CD4-positive, alpha-beta T cell treated with Interleukin-15 for 1 hour (primary cell): ENCODE data around the gene GAD2.

ENCODE experiments used
- DNase-seq: peaks from one replicate; pipeline ENCODE4 v3.0.0-alpha.2; 2020

The GAD2 gene

DNA sequence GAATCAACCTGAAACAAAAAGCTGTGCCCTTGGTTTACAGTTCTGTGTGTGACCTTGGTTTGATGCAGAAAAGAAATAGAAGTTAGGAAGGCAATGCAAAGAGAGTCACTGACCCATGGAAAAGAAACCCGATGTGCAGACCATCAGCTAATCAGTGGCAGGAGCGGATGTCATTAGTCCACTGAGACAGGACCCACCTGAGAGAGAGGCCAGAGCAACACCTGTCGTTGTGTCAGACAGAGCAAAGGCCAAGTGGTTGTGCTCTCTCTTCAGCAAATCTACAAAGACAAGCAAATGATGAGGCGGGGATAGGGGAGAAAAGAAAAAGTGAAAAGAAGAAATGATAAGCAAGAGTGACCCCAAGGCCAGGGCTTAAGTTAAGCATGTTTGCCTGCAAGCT is 8.7 kb downstream of the GAD2 start:
- DNase-seq, result no peak

DNA sequence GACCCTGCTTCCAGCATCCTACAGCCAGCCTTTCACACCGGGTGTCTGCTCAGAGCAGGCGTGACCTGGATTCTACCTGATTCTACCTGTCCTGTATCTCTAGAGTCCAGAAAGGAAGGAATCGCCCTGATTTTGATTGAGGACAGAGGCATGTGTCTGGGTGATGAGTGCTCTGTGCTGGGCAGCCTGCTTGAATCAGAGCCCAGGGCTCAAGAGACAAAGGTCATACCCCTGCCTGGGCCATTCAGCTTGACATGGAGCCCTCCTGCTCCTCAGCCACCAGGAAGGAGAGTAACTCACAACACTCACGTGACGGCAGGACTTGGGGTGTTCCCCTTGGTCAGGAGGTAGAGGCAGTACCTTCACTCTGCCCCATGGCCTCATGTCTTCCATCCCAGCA is 11.2 kb downstream of the GAD2 start:
- no peak for DNase-seq

DNA sequence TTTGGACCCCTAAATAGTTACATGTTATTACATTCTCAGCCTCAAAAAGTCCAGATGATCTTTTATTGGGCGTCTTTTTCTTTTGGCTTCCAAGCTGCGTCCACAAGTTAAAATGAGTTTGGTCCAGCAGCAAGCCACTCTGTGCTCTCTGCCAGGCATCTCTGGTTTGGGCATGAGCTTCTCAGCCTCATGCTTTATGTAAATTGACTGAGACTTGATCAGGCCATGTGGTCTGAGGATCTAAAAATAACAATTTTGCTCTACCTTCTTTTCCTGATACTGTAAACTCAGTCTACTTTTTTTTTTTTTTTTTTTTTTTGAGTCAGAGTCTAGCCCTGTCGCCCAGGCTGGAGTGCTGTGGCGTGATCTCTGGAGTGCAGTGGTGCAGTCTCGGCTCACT is 15.6 kb downstream of the GAD2 start:
- DNase-seq, result no peak

DNA sequence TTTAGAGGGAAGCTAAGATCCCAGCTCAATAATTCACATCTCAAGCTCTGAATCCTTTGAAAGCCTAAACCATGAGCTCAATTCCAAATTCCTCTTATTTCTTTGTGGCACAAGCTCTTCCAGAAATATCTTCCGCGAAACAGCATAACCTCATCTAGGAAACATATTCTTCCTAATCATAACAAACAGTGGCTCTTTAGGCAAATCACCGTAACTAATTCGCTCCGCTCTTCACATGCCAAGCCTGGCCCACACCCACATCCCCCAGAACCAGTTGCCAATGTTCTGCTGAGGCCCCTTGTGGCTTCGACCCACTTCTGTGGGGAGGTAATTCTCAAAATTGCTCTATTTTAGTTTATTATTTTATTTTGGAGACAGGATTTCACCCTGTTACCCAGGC is 19.2 kb downstream of the GAD2 start:
- DNase-seq, result no peak

DNA sequence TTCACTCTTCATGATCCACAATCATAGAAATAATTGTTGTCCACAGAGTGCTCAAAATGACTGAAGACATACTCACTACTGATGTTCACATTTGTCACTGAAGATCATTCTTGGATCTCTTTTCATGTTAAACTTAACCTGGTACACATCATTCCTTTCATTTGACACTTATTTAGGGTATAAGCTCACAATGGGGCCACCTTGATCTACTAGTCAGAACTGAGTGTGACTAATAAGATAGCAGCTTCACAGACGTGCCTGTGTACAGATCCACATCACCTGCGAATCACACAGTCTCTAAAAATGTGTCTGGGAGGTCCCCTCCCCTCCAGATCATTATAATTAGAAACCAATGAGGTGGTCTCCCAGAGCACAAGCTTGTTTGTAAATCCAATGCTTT is 21.8 kb downstream of the GAD2 start:
- no peak for DNase-seq

DNA sequence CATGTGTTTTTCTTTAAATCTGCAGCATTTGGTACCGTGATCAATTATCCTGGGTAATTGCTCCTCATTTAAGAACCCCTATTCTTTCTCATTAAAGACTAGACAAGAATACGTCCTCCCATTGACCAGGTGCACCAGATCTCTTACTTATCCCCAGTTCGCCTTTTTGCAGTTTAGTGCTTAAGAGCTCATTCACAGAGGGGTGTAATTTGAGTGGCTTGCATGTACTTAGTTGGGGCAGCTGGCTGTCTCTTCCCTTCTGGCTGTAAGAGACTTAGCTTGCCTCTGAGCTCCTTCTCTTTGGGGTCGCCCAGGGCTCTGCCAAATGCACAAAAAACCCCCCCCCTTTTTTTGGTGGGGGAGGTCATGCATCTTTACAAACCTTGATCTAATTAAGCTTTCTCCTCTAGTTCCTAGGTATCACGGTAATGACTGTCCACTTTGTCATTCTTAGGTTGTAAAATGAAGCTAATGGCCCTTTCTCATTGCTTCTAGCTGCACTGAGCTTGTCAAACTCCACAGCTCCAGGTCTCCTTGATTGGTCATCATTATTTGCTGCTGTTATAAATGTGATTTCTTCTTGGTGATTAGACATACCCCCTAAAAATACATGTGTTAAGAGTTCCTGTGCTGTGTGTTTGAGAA is 26.3 kb downstream of the GAD2 start:
- DNase-seq, result no peak

DNA sequence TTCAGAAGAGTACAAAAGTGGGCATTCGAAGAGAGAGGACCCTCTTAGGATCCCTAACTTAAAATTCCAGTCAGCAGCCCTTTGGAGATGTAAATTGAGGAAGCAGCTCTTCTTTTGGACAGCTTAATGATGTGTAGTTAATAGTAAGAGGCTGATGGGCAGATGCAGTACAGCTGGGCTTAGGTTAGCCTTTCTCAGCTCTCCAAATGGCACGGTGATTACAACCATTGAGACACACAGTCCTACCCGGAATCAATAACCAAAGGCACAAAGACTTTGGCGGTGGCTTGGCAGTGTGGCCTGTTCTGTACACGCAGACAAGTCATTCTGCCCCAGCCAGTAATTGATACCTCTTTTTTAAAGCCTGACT is 26.8 kb downstream of the GAD2 start:
- no peak for DNase-seq

DNA sequence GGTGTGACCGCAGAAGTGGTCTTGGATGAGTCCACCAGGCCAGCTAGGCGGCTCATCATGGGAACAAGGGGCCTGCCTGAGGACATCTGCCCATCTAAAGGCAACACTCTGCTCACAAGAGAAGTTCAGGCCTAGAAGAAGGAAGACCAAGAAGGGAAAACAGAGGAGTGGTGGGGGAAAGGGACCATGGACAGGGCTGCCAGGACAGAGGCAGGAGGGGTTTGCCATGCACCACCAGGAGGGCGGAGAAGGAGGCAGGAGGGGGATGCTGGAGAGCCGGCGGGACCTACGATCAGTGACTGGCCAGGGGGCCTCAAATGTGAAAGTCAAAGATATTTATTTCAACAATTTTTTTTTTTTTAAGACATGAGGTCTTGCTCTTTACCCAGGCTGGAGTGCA is 33.1 kb downstream of the GAD2 start:
- no peak for DNase-seq

DNA sequence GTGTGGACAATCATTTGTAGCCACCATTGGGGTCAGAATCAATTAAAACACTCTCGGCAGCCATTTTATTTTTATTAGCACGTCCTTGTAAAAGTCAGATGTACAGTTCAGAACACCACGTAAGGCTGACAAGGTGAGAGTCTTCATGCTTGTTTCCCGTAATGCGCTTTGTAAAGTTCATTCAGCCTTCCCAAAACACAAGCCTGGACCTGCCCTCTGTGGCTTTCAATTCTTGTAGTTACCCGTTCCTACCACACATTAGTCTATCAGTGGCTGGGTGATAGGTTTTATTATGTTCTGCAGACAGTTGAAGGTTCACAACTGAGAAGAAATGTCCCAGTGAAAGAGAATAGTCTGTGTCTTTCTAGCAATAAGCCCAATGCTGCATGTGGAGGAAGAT is 35.4 kb downstream of the GAD2 start:
- no peak for DNase-seq

DNA sequence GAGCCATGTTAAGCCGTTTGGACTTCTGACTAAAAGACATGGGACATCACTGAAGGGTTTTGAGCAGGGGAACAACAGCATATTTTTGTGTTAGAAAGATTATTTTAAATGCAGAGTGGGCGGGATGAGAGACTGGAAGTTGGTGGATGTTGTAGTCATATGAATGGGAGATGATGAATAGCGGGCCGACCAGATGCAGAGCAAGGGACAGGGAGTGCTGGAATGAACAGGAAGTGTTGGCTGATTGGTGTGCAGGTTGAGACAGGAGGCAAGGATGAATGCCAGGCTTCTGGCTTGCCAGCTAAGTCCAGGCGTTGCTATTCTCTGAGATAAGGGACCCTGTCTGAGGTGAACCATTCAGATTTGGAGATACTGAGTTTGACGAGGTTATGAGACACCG is 38.0 kb downstream of the GAD2 start:
- DNase-seq, result no peak

DNA sequence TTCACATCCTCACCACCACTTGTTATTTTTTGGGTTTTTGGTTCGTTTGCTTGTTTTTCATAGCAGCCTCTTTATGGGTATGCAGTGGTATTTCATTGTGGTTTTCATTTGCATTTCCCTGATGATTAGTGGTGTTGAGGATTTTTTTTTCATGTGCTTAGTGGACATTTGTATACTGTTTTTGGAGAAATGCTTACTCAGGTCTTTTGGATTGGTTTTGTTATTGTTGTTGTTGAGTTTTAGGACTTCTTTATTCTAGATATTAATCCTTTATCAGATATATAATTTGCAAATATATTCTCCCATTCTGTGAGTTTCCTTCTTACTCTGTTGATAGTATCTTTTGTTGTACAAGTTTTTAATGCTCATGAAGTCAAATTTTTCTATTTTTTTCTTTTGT is 42.8 kb downstream of the GAD2 start:
- no peak for DNase-seq

DNA sequence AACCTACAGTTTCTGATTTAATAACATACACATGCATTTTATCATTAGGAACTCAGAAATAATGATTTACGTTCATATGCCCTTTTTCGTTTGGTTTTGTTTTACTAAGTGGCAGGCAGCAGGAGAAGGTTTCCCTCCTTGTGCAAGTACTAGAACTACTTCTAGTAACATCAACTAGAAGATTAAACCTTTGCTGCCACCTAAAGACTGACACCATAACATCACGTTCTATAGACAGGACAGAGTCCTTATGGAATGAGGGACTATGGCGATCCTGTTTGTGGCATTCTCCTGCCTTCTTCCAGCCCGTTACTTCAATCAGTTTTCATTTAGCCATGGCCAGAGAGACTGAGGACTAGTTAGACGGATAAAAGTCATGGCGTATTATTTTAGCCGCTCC is 53.2 kb downstream of the GAD2 start:
- no peak for DNase-seq

DNA sequence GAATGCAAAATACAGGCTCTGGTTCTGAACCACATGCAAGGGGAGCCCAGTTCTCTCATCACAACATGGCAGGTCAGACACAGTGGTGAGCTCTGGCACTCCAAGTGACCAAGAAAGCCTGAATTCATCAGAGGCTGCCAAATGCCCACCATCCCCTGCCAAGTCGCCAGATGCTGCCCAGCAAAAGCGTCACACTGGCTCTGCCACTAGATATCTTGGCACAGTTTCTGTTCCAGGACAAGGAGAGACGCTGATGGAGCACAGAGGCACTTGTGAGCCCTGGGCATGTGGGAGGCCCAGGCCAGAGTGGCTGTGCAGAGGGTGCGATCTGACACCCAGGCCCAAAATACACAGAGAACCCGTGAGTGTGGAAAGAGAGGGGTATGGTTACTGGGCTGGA is 57.8 kb downstream of the GAD2 start:
- DNase-seq, result no peak

DNA sequence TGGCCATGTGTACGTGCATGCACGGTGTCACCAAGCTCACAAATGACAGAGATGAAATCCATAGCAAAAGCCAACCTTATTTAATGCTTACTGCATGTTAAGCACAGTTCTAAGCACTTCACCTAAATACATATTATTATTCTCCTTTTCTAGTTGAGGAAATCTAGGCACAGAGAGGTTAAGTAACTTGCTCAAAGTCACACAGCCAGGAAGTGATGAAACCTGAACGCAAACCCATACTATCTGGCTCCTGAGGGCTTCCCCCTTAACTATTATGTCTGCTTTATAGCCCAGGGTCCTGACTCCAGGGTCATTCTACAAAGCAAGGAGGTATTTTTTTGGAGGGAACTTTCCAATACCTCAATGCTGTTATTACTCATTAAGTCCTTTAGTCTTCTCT is 61.7 kb downstream of the GAD2 start:
- DNase-seq, result no peak

DNA sequence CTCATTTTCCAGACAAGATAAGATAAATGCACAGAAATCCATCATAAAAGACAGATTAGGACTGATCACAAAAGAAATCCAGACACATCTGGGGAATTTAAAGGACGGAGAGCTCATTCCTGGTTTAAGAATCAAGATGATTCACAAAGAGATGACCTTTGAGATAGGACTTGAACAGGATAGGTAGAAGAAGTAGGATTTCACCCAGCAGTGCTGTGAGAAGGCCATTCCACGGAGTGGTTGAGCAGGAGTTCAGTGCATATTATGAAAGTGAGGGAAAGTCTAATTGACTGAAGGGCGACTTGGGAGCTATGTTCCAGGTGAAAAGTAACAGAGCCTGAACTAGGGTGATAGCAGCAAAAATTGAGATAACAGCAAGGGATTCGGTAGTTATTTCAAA is 73.7 kb downstream of the GAD2 start:
- DNase-seq, result no peak

DNA sequence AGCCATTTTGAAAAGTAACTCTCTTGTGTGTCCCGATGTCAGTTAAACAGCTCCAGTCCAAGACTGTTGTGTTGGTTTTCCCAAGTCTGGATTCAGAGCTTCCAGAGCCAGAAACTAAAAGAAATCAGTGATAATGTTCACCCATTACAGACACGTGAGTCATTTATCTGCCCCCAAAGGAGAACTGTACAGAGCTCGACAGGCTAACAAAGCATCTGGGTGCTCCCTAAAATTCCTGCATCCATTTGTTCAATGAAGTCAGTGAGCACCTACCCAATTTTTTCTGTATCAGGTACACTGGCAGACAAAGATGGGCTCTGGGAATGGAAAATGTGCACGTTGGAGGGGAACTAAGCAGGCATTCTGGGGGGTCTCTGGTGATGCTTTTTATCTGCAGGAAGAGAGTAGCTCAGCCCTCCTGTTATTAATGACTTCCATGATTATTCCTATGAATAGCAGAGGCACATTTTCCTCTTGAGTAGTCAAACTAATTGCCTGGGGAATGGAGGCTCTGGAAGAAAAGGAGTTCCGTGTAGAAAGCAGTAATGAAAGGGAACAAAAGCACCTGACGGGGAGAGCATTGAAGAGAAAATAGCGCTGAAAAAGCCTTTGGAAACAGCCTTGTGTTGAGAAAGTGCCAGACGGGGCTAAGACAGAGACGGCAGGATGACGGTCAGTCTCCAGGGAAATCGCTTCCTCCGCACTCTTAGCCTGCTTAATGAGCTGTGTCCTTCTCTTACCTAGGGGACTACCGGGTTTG is 75.3 kb downstream of the GAD2 start:
- DNase-seq, result no peak

DNA sequence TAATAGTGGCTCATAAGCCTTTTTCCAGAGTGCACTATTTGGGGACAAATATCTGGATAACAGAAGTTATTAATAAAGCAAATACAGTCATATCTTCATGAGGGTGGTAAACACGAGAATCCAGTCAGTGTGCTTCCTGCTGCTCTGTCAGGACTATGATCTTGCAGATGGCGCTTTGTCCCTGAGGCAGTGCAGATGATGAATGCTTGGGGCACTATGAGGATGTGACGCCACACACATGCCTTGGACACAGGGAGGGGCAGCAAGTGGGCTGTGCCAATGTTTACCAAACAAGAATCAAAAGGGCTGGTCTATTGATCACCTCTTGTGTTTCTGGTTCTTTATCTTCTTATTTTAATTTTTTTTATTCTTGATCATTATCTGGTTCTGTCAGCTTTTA is 79.8 kb downstream of the GAD2 start:
- DNase-seq, result no peak

DNA sequence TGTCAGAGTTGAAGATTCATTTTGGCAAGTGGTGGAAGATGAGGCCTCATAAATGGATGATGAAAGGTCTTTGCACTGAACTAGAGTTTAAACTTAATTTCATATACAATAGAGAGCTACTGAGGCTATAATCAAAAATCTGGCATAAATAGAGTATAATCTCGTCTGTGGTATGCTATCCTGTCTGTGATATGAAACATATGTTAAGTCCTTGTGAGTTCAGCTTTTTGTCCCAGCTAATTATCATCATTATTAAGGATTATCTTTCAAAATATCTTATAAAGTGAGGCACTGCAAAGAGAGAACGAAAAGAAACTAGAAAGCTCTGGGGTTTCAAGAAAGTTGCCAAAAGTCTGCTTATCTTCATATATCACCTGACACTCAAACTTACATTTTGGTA is 83.4 kb downstream of the GAD2 start:
- no peak for DNase-seq

DNA sequence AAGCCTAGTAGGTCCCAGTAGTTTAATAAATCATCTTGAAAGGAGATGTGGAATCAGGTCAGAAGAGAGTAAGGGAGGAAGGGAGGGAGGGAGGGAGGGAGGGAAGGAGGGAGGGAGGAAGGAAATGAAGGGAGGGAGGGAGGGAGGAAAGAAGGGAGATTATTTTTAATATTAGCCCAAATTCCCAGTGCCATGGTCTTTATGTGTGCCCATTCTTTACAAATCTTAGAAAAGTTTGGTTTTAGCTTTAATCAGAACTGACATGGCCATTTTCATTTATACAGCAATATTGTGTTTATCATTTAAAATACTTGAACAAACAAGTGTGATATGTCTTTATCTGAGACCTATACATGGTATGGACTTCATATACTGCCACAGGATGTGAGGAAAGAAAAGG is 86.8 kb downstream of the GAD2 start:
- no peak for DNase-seq

DNA sequence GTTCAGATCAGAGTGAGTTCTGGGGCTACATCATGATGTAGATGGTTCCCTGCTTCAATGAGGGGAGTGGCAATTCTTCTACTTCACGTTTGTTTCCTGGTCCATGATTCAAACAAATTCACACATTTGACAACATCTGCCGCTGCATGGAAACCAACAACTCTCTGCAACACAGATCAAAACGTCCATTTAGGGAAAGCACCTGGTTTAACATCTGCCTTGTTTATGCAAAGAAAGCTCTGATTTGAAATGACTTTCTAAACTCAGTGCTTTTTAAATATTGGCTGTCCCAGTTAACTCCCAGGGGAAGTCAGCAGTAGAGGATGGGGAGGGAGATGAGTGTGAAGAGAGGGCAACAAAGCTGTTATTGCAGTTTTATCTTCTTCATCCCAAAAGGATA is 93.8 kb downstream of the GAD2 start:
- DNase-seq, result no peak

DNA sequence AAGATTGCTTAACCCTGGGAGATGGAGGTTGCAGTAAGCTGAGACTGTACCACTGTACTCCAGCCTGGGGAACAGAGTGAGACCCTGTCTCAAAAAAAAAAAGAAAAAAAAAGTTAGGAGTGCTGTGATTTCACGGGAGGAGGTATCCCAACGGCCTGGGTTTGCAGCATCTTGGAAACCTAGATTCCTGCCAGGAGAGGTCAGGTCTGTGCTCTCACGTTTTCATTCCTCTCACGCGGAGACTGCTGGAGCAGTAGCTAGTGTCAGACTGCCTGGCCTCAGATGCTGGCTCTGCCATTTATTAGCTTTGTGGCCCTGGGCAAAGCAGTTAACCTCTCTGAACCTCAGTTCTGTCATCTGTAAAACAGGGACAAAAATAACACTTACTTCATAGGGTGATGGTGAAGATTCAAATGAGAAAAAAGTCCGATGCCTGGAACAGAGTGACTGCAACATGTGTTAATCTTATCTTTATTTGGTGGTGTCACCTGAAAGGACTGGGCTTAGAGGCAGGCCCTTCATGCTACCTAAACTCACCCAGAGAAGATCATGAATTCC is 94.9 kb downstream of the GAD2 start:
- DNase-seq, result no peak

DNA sequence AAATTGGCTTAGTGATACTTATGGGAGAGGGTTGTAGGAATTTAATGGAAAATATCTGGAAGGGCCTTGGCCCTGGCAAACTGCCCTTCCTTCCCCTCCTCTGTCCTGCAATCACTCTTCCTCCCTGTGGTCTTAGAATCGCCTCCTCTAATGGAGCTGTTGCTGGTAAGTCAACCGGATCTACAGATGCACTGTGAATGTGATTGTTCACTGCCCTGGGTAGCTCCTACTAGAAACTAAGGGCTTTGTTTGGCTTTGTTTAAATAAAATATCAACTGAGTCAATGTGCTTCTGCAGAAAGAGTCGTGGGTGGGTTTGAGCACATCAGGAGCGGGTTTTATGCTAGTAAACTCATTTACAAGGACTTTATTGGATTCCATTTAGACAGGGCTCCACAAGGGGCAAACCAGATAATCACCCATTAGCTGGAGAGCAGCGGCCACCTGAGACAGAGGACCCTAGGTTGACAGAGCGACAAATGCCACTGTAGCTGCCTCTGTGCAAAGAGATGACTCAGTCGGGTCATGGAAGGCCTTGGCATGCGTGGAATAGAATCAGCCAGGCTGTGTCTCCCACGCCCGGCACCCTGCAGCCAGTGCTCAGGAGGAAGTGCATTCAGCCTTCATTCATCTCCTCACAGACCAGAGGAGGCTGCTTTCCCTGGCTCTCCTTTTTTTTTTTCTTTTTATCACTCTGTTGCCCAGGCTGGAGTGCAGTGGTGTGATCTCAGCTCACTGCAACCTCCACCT is 97.9 kb downstream of the GAD2 start:
- no peak for DNase-seq

DNA sequence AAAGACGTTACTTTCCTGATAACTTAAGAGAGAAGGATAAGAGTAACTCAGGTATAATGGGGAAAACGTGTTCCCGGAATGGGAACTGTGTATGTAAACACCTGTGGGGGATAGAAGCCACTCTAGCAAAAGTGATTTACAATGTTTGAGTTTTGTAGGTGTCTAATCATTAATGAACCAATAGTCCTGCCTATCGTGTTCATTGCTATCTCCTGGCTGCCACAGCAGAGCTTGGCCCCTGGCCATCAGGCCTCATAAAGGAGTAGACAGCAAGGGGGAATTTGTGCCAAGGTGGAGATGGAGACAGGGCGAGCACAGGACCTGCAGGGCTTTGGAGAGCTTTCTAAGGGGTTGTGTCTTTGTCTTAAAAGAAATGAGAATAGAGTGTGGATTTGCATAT is 102.1 kb downstream of the GAD2 start:
- DNase-seq, result no peak

DNA sequence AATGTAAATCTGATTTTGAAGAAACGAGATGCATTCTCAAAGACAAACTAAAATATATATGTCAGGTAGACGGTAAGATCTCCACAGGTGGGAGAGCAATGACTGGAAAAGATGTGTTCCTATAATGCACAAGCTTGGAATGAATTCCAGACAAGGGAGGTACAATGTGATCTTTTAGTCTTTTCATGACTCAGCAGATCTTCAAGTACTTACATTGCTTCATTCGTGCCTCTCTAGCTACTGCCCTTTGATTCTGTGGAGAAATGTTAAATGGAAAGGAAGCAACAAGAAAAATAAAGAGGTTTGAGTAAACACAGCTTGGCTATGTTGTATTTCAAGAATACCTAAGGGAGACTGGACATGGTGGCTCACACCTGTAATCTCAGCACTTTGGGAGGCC is 106.6 kb downstream of the GAD2 start:
- DNase-seq, result no peak
